Measurements from ENCODE around the gene NETO1. TPM values are rescaled to one million over a fixed set of nuclear protein-coding genes. Genes with fewer than 3 reads are reported as not detected.

NETO1 gene
- total RNA-seq, 1 donor from 2014 or later = not detected

- intact Hi-C loops (cut with micrococcal nuclease) = loop anchor here (5.0 kb wide), 1 partner anchor 325 kb away; the partner anchor contains the start of gene CBLN2
- H3K9me3 Mint-ChIP-seq = no peaks in the 10 kb centered on the region
- no peak for DNase-seq (ENCODE audit: low spot score)
- H3K36me3 Mint-ChIP-seq (ENCODE audit: low read depth) = no peaks in the 10 kb centered on the region
- H3K4me3 Mint-ChIP-seq (ENCODE audit: low read depth) = no peak overlapping the region
- no peak overlapping the region for H3K27ac Mint-ChIP-seq
- no peaks in the 10 kb centered on the region for H3K4me1 Mint-ChIP-seq (ENCODE audit: low read depth)
- peaks cover 35% of the 10 kb centered on the region for H3K27me3 Mint-ChIP-seq (ENCODE audit: low read depth)
These were observed 664 bp downstream of the NETO1 start for GRCh38 chr18:72866901-72867745.

GRCh38 chr18:72866442-72866900, 1.3 kb downstream of the NETO1 start:
- Mint-ChIP-seq H3K9me3 (no peaks in the 10 kb centered on the region), H3K4me3 (ENCODE audit: low read depth) (no peak overlapping the region), H3K27ac (no peak overlapping the region), H3K27me3 (ENCODE audit: low read depth) (peaks cover 35% of the 10 kb centered on the region), H3K36me3 (ENCODE audit: low read depth) (no peaks in the 10 kb centered on the region), H3K4me1 (ENCODE audit: low read depth) (no peaks in the 10 kb centered on the region)
- no peak for DNase-seq (ENCODE audit: low spot score)
- intact Hi-C loops (cut with micrococcal nuclease) = loop anchor here (5.0 kb wide), 1 partner anchor 324 kb away; the partner anchor contains the start of gene CBLN2

GRCh38 chr18:72863754-72864153, 4.0 kb downstream of the NETO1 start:
- no peaks in the 10 kb centered on the region for H3K4me1 Mint-ChIP-seq (ENCODE audit: low read depth)
- H3K27ac Mint-ChIP-seq = no peak overlapping the region
- intact Hi-C loops (cut with micrococcal nuclease) = no loop called here
- no peaks in the 10 kb centered on the region for H3K36me3 Mint-ChIP-seq (ENCODE audit: low read depth)
- DNase-seq (ENCODE audit: low spot score) = no peak
- H3K27me3 Mint-ChIP-seq (ENCODE audit: low read depth) = peaks cover 23% of the 10 kb centered on the region
- no peak overlapping the region for H3K4me3 Mint-ChIP-seq (ENCODE audit: low read depth)
- H3K9me3 Mint-ChIP-seq = no peaks in the 10 kb centered on the region

- intact Hi-C loops (cut with micrococcal nuclease) = no loop called here
- H3K4me3 Mint-ChIP-seq (ENCODE audit: low read depth) = no peak overlapping the region
- no peaks in the 10 kb centered on the region for H3K9me3 Mint-ChIP-seq
- DNase-seq (ENCODE audit: low spot score) = no peak
- H3K4me1 Mint-ChIP-seq (ENCODE audit: low read depth) = no peaks in the 10 kb centered on the region
- H3K27me3 Mint-ChIP-seq (ENCODE audit: low read depth) = no peaks in the 10 kb centered on the region
- H3K27ac Mint-ChIP-seq = no peak overlapping the region
- H3K36me3 Mint-ChIP-seq (ENCODE audit: low read depth) = no peaks in the 10 kb centered on the region
These were observed 8.7 kb downstream of the NETO1 start for GRCh38 chr18:72859088-72859487.

GRCh38 chr18:72849671-72850070, 18.1 kb downstream of the NETO1 start:
- DNase-seq (ENCODE audit: low spot score) = no peak
- intact Hi-C loops (cut with micrococcal nuclease) = no loop called here
- Mint-ChIP-seq H3K9me3 (no peaks in the 10 kb centered on the region), H3K27me3 (ENCODE audit: low read depth) (no peaks in the 10 kb centered on the region), H3K27ac (no peak overlapping the region), H3K4me1 (ENCODE audit: low read depth) (no peaks in the 10 kb centered on the region), H3K36me3 (ENCODE audit: low read depth) (no peaks in the 10 kb centered on the region), H3K4me3 (ENCODE audit: low read depth) (no peak overlapping the region)

GRCh38 chr18:72848503-72849237, 19.1 kb downstream of the NETO1 start:
- peaks cover 6% of the 10 kb centered on the region for H3K9me3 Mint-ChIP-seq
- DNase-seq (ENCODE audit: low spot score) = no peak
- H3K36me3 Mint-ChIP-seq (ENCODE audit: low read depth) = no peaks in the 10 kb centered on the region
- H3K27ac Mint-ChIP-seq = no peak overlapping the region
- no peak overlapping the region for H3K4me3 Mint-ChIP-seq (ENCODE audit: low read depth)
- no peaks in the 10 kb centered on the region for H3K27me3 Mint-ChIP-seq (ENCODE audit: low read depth)
- no peaks in the 10 kb centered on the region for H3K4me1 Mint-ChIP-seq (ENCODE audit: low read depth)
- intact Hi-C loops (cut with micrococcal nuclease) = no loop called here

- H3K4me3 Mint-ChIP-seq (ENCODE audit: low read depth) = no peak overlapping the region
These were observed 20.0 kb downstream of the NETO1 start for GRCh38 chr18:72847771-72848170.

GRCh38 chr18:72846736-72847533, 20.9 kb downstream of the NETO1 start:
- no peak overlapping the region for H3K27ac Mint-ChIP-seq
- no peaks in the 10 kb centered on the region for H3K36me3 Mint-ChIP-seq (ENCODE audit: low read depth)
- no peak for DNase-seq (ENCODE audit: low spot score)
- H3K4me1 Mint-ChIP-seq (ENCODE audit: low read depth) = no peaks in the 10 kb centered on the region
- intact Hi-C loops (cut with micrococcal nuclease) = no loop called here
- H3K4me3 Mint-ChIP-seq (ENCODE audit: low read depth) = no peak overlapping the region
- H3K9me3 Mint-ChIP-seq = peaks cover 6% of the 10 kb centered on the region
- H3K27me3 Mint-ChIP-seq (ENCODE audit: low read depth) = no peaks in the 10 kb centered on the region

More at GRCh38 chr18:72847771-72848170, 20.0 kb downstream of the NETO1 start:
- Mint-ChIP-seq H3K27ac (no peak overlapping the region), H3K27me3 (ENCODE audit: low read depth) (no peaks in the 10 kb centered on the region), H3K36me3 (ENCODE audit: low read depth) (no peaks in the 10 kb centered on the region), H3K9me3 (peaks cover 6% of the 10 kb centered on the region), H3K4me1 (ENCODE audit: low read depth) (no peaks in the 10 kb centered on the region)
- DNase-seq (ENCODE audit: low spot score) = no peak
- intact Hi-C loops (cut with micrococcal nuclease) = no loop called here

GRCh38 chr18:72843743-72844142, 24.0 kb downstream of the NETO1 start:
- H3K27me3 Mint-ChIP-seq (ENCODE audit: low read depth) = no peaks in the 10 kb centered on the region
- no peaks in the 10 kb centered on the region for H3K4me1 Mint-ChIP-seq (ENCODE audit: low read depth)
- no peak for DNase-seq (ENCODE audit: low spot score)
- intact Hi-C loops (cut with micrococcal nuclease) = no loop called here
- H3K36me3 Mint-ChIP-seq (ENCODE audit: low read depth) = no peaks in the 10 kb centered on the region
- H3K27ac Mint-ChIP-seq = no peak overlapping the region
- peaks cover 6% of the 10 kb centered on the region for H3K9me3 Mint-ChIP-seq
- H3K4me3 Mint-ChIP-seq (ENCODE audit: low read depth) = no peak overlapping the region

- intact Hi-C loops (cut with micrococcal nuclease) = no loop called here
- Mint-ChIP-seq H3K27ac (no peak overlapping the region), H3K36me3 (ENCODE audit: low read depth) (no peaks in the 10 kb centered on the region), H3K9me3 (peaks cover 6% of the 10 kb centered on the region), H3K4me3 (ENCODE audit: low read depth) (no peak overlapping the region), H3K27me3 (ENCODE audit: low read depth) (no peaks in the 10 kb centered on the region), H3K4me1 (ENCODE audit: low read depth) (no peaks in the 10 kb centered on the region)
- DNase-seq (ENCODE audit: low spot score) = no peak
These were observed 27.7 kb downstream of the NETO1 start for GRCh38 chr18:72840109-72840508.

- H3K4me3 Mint-ChIP-seq (ENCODE audit: low read depth) = no peak overlapping the region
- no peaks in the 10 kb centered on the region for H3K4me1 Mint-ChIP-seq (ENCODE audit: low read depth)
- no peak for DNase-seq (ENCODE audit: low spot score)
- H3K27me3 Mint-ChIP-seq (ENCODE audit: low read depth) = no peaks in the 10 kb centered on the region
- intact Hi-C loops (cut with micrococcal nuclease) = no loop called here
- H3K27ac Mint-ChIP-seq = no peak overlapping the region
- H3K9me3 Mint-ChIP-seq = no peaks in the 10 kb centered on the region
- H3K36me3 Mint-ChIP-seq (ENCODE audit: low read depth) = no peaks in the 10 kb centered on the region
These were observed 33.1 kb downstream of the NETO1 start for GRCh38 chr18:72834731-72835130.

- intact Hi-C loops (cut with micrococcal nuclease) = no loop called here
- DNase-seq (ENCODE audit: low spot score) = no peak
- no peak overlapping the region for H3K27ac Mint-ChIP-seq
- H3K4me1 Mint-ChIP-seq (ENCODE audit: low read depth) = peaks cover 1% of the 10 kb centered on the region
- no peaks in the 10 kb centered on the region for H3K36me3 Mint-ChIP-seq (ENCODE audit: low read depth)
- no peak overlapping the region for H3K4me3 Mint-ChIP-seq (ENCODE audit: low read depth)
- no peaks in the 10 kb centered on the region for H3K9me3 Mint-ChIP-seq
- H3K27me3 Mint-ChIP-seq (ENCODE audit: low read depth) = no peaks in the 10 kb centered on the region
These were observed 34.3 kb downstream of the NETO1 start for GRCh38 chr18:72833471-72833870.

Data from activated T-helper 2 cell treated with anti-CD3 and anti-CD28 coated beads, Interferon-gamma antibody, Interleukin-2, Interleukin-4, amounts not matched to agents 10 μg/mL and 5 μg/mL and 100 μg/mL, durations not matched to agents 14 hours and 24 hours and 36 hours (primary cell).